NCI-H128 (cell line): ENCODE data around the gene PSMG3.
A peak's percentile ranks its signal among the peaks of the same experiment; 100 is the strongest.

Source experiments
- DNase-seq: peaks from one replicate; lab custom pipeline; 2025; ENCODE audit not compliant: unreplicated experiment; lab: John Stamatoyannopoulos, UW

Gene PSMG3, protein sequence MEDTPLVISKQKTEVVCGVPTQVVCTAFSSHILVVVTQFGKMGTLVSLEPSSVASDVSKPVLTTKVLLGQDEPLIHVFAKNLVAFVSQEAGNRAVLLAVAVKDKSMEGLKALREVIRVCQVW

DNA sequence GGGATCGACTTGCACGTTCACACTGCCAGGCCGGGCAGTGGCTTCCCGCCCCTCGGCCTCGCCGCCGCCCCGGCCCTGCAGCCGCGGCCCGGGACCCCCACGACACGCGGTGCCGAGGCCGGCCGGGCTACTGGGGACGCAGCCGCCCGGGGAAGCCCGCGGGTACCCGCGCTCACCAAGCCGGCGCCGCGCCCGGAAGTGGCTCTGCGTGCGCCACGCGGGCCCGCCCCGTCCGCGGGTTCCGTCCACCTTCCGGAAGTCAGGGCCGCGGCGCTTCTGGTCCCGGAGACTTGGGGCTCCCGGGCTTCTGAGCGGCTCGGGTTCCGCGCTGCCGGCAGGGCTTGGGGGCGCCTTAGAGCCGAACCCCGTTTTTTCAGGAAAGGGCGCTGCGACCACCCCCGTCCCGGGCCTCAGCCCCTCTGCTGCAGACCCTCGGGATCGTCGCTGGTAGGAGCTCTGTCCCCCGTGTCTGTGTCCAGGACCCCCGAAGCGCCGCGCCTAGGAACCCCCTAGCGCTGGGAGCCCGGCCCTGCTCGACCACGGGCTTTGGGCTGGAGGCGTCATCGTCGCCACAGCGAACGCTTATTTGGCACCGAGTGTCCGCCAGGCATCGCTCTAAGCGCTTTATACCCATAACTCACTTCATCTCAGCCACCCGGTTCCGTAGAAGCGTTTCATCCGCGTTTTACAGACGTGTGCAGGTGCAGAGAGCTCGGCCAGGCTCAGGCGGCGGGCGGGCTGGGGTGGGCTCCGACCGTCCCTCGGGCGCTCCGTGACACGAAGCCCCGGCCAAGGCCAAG, at the start of gene PSMG3:
Gene PSMG3 (minus strand): TSS at position 200 of the 800 bp plus-strand sequence. CDS start 693 bp downstream, outside the sequence.
- peak; percentile 80 for DNase-seq

GRCh38 chr7:1618475-1618874, 48.6 kb upstream of the PSMG3 start:
- no peak for DNase-seq

GRCh38 chr7:1617957-1618356, 48.1 kb upstream of the PSMG3 start:
- DNase-seq, result no peak

DNA sequence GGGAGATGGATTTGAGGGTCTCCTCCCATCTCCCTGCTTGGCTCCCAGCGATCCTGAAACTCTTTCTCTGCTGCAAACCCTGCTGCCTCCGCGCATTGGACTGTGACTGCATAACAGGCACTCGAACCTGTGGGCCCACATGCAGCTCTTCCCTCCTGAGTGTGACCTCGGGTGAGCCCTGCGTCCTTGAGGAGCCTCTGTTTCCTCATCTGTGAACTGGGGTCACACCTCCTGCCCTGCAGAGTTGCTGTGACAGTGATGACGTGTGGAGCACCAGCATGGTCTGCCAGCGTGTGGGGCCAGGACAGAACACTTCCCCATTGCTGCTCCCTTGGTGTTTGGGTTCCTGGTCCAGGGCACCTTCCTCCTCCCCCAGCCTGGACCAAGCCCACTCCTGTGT, 46.9 kb upstream of the PSMG3 start:
- DNase-seq, result no peak

GRCh38 chr7:1611708-1612241, 41.9 kb upstream of the PSMG3 start:
- no peak for DNase-seq

DNA sequence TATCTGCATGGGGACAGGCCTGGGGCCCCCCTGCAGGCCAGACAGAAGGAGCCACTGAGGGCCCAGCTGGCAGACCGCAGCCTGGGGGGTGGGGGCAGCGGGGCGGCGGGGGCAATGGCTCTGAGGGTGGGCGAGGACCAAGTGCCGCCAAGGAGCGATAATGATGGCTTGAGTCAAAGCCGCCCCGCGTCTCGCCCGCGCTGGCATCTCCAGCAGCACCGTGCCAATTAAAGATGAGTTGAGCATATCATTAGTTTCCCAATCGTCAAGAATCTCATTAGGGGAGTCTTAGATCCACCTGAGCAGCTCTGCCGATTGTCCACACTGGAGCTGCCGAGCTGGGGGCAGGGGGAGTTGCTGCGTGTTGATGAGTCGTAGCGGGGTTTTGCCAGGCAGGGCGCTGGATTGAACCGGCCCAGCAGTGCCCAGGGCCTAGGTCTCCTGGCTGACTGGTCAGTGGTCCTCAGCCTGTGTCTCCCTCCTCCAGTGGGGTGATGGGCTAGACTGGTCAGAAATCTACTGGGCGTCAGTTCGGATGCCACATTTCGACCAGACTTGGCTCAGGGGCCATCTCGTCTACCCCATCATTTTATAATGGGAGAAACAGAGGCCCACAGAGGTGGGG, 41.0 kb upstream of the PSMG3 start:
- no peak for DNase-seq

DNA sequence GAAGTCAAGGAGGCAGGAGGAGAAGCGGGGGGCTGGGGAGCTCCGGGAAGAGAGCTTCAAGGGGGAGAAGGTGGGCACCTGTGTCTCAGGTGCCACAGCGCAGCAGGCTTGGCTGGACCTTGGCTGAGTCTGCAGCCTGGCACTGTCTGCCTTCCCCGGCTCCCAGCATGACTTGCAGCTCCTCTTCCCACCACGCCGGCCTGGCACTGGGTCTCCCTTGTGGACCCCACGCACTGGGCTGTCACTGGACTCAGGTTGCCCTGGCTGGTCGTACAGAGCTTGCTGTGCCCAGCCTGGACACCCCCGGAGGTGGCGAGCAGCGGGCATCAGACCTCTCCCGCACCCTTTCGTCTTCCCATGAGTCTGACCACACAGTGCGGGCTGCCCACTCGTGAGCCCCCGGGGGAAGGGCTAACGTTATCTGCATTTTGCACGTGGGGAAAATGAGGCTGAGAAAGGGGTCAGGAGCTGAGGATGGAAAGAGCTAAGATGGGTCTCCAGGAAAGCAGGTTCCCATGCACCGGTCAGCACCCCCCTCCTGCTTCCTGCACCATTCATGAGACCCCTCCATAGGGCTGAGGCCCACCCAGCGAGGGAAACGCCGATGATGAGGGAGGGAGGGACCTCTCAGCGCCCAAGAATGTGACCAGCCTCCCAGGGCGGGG, 40.3 kb upstream of the PSMG3 start:
- DNase-seq, result no peak

GRCh38 chr7:1609023-1609422, 39.2 kb upstream of the PSMG3 start:
- DNase-seq, result no peak

GRCh38 chr7:1608318-1608717, 38.5 kb upstream of the PSMG3 start:
- DNase-seq, result no peak

GRCh38 chr7:1607696-1608095, 37.9 kb upstream of the PSMG3 start:
- DNase-seq, result no peak

DNA sequence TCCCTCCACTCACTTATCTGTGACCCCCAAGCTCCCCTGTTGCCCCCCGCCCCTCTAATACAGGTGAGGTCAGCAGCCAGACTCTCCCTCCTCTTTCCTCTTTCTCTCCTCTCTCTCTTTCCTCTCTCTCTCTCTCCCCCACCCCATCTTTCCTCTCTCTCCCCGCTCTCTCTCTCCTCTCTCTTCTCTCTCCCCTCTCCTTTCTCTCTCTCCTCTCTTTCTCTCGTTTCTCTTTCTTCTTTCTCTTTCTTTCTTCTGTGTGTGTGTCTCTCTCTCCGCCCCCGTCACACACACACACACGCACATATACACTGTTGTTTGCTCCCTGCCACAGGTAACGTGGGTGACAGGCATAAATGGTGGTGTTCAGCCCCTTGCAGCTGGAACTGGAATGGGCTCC, 37.2 kb upstream of the PSMG3 start:
- DNase-seq, result no peak

DNA sequence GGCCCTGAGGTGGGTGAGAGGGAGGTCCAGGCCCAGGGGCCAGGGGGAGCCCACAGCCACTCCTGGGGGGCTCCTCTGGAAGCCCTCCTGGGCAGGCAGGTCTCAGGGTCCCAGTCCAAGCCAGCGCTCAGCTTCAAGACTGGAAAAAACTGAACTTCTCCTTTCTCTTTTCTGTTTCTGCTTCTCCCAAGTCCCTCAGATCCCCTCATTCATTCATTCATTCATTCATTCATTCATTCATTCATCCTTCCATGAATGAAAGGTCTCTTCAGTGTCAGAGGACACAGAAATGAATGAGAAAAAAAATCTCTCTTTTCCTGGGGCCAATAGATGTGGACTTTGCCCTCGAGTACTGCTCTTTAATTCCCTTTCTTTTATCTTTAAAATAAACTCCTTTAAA, 34.6 kb upstream of the PSMG3 start:
- no peak for DNase-seq

DNA sequence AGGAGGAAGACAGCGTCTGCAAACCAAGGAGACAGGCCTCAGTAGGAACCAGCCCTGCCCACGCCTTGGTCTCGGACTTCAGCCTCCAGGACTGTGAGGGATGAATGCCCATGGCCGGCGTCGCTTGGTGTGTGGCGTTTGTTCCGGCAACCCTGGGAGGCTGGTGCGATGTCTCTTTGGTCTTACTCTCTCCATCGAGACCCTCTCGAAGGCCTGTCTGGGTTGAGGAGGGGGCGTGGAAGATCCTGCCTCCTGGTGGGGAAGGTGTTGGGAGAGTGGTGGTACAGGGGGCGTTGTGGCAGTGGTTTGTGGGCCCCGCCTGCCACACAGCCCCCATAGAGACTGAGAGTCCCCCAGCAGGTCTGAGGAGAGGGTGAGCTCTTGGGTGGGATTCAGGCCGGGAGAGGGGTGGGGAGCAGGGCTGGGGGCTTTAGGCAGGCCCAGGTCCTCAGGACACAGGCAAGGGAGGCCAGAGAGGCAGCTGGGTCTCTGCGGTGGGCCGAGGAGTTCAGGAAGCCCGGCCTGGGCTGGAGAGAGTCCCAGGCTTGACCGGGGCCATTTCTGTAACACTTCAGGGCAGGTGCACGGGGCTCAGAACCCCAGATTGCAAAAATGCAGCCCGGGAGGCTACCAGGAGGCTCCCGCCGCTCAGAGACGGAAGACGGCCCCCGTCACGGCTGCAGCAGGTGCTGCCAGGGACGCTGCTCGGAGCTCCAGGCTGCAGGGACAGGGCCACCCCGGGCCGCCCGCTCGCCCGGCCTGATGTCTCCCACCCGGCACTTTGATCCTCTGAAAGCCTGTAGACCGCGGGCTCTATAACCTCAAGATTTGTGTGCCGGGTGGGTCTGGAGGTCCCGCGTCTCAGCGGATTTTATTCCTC, 33.8 kb upstream of the PSMG3 start:
- no peak for DNase-seq

DNA sequence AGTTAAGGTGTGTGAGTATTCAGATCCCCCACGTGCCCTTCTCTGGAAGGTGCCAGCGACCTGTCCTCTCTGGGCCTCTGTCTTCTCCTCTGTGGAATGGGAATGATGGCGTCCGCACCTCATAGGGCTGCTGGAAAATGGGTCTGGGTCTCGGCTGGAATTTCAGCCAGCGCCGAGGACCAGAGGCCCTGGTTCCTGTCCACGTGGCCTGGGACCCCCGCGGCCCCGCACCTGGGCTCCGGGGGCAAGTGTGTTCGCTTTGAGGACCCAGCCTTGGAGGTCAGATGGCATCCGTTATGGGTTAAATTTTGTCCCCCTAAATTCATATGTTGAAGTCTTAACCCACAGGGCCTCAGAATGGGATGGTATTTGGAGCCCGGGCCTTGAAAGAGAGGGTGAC, 32.6 kb upstream of the PSMG3 start:
- DNase-seq, result no peak

GRCh38 chr7:1601956-1602355, 32.1 kb upstream of the PSMG3 start:
- DNase-seq, result no peak

DNA sequence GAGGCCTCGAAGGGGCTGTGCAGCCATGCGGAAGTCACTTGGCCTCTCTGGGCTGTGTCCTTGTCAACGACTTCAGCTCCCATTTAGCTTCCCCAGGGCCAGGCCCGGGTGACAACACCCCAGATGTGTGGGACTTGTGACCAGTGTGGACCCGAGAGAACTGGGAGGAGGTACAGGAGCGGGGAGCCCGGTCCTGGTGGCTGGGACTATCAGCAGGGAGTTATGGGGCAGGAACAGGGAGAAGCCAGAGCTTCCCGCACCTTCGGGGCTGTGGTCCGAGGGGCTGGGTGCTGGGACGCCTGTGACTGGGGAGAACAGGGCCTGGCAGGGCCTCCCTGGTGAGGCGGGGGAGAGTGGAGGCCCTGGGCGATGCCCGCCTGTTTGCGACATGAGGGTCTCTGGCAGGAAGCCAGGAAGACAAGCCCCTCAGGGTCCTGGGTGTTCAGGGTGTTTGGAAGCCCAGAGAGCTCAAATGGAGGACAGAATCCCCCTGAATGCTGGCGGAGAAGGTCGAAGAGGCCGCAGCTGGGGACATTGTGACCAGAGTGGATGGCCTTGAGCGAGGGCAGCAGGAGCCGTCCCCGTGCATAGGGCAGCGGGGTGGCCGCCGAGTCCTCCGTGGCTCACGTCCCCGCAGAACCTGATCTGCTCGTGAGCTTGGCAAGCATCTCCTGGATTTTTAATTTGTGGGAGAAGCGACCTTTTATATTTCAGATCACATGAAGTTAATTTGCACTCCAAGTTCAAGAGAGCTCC, 30.0 kb upstream of the PSMG3 start:
- DNase-seq, result no peak

GRCh38 chr7:1598961-1599639, 29.3 kb upstream of the PSMG3 start:
- no peak for DNase-seq

- no peak for DNase-seq
Observed at GRCh38 chr7:1598286-1598685, 28.5 kb upstream of the PSMG3 start.

GRCh38 chr7:1597791-1598190, 28.0 kb upstream of the PSMG3 start:
- no peak for DNase-seq
